ENCODE measurements around the gene ZER1.
A peak's percentile ranks its signal among the peaks of the same experiment; 100 is the strongest.

Gene ZER1

DNA sequence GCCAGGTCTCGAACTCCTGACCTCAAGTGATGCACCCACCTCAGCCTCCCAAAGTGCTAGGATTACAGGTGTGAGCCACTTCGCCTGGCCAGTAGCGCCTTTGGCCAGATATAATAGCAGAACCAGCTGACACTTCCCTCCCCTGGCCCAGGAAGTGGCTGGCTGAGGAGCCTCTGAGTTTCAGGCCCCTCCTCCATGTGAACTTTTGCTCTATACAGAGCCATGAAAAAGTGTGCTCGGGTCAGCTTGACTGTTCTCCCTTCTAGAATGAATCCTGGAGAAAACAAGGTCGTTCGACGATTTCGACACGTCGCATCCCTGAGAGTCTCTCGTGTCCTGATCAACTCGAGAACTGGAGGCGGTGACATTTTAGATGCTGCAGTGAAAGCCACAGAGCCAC, 39.2 kb downstream of the ZER1 start:
- DNase-seq = no peak

DNA sequence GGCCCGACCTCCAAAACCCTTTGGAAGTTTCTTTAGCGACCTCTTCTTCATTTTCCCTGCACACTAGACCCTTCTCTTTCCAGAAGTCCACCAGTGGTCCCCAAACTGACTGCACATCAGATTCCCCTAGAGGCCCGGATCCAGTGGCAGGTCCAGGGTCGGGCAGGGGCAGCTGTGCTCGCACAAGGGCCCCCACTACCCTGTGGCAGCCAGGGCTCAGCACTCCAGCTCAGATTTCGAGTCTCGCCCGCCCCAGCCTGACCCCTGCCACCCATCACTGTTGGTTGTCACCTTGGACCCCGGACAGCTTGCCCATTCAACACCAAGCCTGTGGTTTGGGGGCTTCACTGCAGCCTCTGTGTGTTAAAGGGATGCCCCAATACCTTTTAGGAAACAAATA, 40.0 kb downstream of the ZER1 start:
- DNase-seq = no peak

DNA sequence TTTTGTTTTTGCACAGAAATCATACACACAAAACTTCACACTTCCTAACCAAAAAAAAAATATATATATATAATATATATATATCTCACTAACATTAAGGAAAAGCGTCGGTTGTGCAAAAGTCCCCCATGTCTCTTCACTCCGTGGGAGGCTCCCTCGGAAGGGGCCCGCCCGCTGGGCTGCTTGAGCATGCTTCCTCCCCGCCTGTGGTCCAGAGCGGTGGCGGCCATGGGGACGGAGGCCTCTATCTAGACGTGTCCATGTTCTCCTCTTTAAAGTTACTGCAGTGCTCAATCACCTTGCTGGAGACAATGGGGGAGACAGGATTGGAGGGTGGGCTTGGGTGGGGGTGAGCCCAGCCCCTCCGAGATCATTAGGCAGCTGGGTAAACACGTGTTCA, 40.6 kb downstream of the ZER1 start:
- DNase-seq = no peak

DNA sequence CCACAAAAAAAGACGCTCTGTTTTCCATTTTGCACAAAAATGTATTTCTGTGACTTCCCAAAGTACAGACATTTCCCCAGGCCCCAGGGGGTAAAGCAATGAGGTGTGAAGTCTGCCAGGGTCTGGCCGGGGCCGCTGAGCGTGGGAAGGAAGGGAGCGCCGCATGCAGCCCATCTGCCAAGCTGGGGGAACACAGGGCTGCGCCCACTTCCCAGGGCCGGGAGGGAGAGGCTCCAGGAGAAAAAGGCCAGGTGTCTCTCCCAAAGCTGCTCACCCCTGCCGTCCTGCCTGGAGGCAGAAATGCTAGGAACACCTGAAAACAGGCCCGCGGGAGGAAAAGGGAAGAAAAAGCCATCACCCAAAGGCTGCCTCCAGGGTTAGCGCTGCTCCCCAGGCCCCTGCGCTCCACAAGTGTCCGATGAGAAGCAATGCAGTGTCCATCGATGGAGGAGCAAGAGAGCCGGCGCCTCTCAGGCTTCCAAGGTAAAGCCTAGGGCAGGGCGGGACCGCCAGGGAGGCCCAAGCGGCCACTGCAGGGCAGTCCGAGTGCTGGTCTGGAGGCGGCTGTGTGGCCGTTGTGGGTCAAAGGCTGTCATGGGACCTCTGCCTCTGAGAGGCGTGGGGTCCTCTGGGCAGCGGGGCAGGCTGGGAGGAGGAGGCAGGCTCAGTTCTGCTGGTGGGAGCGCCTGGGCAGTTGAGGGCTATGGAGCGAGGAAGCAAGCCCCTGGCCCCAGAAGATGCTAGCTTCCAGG, 41.8 kb downstream of the ZER1 start:
- DNase-seq = no peak

DNA sequence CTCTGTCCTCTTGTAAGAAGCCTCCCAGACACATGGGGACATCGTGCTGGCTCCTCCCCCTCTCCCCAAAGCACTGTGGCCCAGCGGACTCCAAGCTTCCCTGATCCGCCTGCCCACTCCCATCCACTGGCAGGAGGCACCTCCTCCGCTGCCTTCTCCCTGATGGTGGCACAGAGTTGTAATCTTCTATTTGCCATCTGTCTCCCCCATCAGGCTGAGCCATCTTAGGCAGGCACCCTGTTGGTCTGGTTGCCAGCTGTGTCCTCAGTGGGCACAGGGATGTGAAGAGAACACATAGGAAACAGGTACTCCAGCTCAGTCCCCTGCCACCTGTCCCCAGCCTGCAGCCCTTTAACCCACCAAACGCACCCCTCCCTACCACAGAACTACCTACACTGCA, 42.4 kb downstream of the ZER1 start:
- DNase-seq = no peak

DNA sequence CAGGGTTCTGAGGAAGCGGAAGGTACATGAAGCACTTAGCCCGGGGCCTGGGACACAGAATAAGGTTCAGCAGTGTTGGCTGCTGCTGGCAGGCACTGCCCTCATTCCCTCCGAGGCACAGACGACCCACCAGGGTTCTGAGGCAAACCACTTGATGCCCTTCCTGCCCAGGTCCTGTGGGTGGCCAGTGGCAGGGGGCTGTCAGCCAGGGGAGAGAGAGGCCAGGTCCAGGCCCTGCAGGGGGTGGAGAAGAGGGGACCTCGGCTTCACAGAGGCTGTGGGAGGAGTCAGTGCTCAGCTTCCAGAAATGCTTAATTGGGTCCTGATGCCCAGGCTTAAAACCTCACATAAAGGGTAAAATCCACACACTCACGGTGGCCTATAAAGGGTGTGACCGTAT, 43.4 kb downstream of the ZER1 start:
- no peak for DNase-seq

DNA sequence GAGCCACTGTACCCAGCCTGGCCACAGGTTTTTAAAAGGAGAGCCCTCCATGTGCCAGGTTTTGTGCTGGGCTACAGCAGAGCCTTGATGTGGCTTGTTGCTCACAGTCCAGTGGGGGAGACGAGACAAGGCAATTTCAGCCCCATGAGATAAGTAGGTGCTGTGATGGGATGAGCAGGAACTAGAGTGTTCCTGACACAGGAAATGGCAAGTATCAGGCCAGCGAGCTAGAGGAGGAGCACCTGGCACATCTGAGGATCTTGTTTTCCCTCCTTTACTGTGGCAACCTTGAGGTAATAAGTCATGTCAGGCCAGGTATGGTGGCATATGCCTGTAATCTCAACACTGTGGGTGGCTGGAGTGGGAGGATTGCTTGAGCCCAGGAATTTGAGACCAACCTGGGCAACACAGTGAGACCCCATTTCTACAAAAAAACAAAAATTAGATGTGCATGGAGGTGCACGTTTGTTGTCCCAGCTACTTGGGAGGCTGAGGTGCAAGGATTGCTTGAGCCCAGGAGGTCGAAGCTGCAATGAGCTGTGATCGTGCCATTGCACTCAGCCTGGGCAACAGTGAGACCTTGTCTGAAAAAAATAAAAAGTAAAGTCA, 44.0 kb downstream of the ZER1 start:
- no peak for DNase-seq

DNA sequence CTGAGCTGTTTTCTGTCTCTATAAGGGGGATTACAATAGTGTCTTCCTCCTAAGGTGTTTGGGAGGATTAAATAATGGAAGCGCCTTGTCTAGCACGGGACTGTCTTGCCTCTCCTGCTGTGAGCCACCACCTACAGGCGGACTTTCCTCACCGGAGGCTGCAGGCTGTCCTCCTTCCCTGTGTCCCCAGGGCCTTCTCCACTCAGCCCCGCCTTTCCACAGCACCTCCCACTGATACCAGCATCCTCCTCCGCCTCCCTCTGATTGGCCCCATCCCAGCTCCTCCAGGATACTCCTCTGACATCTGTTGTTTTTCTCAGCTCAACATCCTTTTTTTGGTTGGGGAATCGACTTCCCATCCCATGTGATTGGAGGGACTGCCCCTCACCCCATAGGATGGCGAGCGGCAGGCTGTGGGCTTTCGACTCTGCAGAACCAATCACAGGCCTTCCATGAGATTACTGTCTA, 46.9 kb downstream of the ZER1 start:
- DNase-seq = peak; percentile 69 to 77

DNA sequence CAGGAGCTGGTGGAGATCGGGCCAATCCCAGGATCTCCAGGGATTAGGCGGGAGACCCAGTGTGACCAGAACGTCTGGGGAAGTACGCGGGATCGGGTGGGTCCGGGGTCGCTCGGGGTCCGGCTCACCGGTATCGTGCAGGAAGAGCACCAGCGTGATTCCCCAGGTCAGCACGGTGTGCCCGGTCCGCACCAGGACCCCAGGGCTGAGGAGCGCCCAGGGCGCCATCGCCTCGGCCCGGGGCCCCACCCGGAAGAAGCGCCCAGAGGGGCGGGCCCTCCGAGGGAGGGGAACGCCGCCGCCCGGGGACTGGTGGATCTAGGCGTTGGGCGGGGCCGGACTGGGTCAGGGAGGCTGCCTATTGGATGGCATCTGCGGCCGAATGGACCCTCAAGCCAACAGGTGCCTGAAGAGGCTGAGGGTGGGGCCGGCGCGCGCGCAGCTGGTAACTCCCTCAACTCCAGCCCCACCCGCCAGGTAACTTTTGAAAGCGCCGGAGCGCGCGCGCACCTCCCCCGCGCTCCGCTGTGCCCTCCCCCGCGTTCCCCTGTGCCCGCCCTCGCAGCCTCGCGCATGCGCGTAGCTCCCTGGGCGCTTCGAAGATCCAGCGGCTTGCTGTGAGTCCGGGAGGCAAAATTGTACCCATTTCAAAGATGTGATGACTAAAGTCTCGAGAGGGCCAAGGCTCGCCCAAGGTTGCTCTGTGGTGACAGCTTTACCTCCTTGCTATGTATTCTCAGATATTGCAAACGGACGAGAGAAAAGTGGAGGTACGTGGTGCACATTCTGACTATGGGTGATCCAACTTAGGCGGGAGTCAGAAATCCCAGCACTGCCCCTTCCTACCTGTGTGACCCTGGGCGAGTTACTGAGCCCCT, 47.6 kb downstream of the ZER1 start, which contains the start of gene ZDHHC12:
TSS of gene ZDHHC12 (minus strand) at position 262 of the 878 bp plus-strand sequence. CDS start at position 228, 34 bp downstream.
- DNase-seq = peak; percentile 100

DNA sequence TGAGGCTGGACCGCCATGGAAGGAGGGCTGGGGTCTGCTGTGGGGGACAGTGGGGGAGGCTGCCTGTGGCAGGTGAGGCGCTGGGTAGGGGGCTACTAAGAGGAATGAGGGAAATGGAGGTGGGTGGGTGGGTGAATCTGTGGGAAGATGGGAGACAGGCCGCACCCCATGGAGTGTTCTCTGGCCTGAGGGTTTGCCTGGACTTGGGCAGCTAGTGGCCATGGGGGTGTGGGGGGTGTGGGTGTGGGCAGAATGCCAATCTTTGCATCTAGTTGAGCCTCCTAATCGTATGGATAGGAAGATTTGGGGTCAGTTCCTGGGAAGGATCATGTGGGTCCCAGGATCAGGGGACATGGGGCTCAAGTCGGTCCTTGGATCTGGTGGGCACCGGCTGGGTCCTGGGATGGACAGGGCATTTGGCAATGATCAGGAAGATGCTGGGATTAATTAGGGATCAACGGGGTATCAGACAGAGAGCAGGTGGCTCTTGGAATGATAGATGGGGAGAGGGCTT, 48.3 kb downstream of the ZER1 start:
- peak in 1 of 2 experiments; percentile 20 for DNase-seq

DNA sequence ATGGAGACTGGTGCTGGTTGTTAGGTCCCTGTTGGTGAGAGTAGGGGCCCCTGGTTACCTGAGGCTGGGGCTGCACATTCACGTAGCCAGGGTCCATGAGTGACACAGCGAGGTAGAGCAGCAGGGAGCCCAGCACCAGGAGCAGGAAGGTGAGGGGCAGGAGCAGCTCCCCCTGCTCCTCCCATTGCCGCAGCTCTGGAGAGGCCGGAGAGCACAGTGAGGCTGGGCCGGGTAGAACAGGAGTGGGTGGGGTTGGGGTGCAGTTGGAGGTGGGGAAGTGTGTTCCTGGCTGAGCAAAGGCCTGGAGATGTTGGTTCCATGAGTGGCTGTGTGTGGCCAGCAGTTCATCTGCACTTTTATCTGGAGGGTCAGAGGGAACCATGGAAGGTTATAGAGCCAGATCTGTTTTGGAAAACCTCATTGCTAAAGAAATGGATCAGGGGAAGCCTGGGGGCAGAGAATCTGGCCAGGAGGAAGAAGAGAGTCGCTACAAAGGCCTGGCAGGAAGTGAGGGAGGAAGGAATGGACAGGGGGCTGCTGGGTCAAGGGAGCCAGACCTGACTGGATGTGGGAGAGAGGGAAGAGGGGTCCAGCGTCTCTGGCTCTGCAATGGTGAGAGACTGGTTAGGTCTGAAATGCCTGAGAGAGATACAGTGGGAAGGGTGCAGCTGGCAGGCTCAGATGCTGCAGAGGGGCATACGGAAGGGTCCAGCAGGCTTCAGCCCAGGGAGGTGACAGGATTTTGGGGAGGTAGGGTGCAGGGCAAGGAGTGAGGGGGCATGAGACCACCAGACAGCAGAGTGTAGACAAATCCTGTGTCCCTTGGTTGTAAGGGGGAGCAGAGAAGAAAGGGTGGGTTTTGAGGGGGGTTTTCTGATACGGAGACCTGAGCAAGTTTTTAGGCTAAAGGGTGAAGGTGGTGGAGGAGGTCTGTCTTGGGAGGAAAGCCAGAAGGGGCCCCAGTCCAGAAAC, 49.1 kb downstream of the ZER1 start:
- no peak for DNase-seq

DNA sequence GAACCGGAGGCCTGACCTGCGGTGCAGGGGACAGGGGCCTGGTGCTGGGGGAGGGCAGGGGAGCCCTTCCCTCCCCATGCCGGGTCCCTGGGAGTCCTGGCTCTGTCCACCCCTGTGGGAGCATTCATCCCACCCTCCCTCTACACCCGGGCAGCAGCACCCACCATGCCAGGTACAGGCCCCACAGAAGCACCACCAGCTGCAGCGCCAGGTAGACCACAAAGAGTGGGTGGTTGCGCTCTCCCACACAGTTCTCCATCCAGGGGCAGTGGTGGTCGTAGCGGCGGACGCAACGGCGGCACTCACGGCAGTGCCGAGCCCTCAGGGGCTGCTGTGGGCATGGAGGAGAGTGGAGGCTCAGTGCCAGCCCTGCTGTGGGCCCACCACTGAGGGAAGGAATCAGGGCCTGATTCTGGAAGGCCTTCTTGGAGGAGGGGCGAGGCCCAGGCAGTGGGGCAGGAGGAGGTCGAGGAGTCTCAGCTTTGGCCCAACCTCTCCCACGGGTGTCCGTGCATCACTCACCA, 50.2 kb downstream of the ZER1 start:
- no peak for DNase-seq

DNA sequence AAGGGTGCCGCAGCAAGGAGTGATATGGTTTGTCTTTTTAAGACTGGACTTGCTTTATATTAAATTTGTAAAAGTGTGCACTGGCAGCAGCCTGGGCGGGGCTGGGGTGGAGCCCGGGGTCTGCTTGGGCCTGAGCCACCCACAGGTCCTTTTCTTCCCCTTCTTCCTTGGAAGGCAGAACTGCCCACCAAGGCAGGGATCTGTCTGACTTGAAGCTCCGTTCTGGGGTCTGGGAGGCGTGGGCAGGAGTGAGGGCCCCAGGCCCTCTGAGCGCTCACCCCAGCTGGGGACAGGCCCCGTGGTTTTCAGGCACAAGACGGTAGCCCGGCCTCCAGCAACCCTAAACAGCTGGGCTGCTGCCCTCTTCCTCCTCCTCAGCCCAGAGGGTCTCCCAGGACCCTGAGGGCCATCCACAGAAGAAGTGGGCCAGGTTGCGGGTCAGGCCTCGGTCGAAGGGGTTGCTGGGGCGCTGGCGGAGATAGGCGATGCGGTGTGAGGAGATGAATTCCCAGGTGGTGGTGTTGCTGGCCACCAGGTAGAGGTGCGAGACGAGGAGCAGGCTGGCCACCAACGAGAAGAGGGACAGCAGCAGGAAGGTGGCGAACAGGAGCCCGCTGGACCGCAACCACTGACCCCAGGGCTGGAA, 50.8 kb downstream of the ZER1 start:
- no peak for DNase-seq

DNA sequence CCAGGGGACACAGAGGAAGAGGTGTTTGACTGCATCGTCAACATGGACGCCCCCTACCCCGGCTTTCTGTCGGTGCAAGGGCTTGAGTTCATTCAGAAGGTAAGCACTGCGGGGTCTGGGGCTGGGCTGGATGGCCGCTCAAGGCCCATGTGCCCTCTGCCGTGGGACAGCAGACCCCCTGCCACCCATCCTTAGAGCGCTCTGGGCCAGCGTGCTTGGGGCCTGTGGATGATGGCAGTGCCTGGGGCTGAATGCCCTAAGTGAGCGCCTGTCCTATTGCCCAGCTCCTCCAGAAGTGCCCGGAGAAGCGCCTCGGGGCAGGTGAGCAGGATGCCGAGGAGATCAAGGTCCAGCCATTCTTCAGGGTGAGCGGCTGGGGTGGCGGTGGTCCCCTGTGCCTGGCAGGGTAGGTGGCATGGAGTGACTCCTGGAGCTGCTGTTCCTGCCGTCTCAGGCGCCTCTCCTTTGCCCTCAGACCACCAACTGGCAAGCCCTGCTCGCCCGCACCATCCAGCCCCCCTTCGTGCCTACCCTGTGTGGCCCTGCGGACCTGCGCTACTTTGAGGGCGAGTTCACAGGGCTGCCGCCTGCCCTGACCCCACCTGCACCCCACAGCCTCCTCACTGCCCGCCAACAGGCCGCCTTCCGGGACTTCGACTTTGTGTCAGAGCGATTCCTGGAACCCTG, 51.7 kb downstream of the ZER1 start:
- DNase-seq = no peak

DNA sequence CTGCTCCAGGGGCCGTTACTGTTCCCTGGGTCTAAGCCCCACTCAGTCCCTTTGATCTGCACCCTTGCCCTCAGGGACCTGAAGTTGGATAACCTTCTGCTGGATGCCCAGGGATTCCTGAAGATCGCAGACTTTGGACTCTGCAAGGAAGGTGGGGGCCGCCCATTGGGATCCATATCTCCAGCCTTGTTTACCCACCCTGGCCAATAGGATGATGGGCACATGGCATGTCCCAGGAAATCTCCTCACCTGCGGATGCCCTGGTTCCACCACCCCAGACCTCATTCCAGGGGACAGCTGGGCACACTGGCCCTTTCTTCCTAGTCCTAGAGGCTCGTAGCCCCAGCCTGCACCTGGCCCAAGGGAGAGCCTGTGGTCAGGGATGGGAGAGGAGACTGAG, 53.3 kb downstream of the ZER1 start:
- DNase-seq = no peak

DNA sequence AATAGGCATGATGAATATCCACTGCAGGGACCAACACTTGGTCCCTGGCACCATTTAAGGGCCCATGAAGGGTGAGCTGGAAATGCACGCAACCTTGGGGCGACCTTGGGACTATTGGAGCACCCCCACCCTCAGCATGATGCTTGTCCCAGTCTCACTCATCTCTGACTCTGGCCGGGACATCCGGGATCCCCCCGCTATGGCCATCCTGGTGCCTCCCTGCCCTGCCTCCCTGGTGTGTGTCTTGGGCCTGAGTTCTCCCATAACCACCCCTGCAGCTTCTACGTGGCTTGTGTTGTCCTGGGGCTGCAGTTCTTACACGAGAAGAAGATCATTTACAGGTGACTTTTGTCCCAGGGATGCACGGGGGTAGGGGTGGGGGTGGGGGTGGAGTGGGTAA, 53.7 kb downstream of the ZER1 start:
- DNase-seq = no peak

DNA sequence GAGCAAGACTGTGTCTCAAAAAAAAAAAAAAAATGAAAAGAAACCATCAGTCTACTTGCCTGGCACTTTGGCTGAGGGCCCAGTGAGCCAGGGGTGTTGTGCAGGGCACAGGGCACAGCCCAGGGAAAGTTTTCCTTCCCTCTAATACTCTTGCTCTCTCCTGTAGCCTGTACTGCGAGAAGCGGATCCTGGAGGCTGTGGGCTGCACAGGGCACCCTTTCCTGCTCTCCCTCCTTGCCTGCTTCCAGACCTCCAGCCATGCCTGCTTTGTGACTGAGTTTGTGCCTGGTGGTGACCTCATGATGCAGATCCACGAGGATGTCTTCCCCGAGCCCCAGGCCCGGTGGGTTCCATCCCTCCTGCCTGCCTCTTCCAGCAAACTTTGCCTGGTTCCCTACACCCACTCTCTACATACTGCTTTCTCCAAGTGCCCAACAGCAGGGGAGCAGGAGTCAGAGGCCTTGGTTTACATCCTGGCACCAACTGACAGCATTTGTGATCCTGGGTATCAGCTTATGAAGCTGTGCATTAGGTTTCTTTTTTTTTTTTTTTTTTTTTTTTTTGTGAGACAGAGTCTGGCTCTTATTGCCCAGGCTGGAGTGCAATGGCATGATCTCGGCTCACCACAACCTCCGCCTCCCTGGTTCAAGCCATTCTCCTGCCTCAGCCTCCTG, 55.0 kb downstream of the ZER1 start:
- no peak for DNase-seq

DNA sequence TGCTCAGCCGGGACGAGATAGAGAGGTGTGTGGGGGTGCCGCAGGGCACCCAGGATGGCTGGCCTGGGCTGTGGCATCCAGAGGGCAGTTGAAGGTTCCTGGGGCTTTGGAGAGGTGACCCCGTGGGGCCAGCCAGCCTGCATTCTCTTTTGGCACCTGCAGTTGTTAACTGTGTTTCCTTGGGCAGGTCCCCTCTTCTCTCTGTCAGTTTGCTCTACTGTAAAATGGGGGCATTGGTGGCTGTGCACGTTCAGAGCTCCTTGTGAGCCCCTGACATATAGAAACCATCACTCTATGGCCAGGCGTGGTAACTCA, 56.3 kb downstream of the ZER1 start:
- DNase-seq = no peak

DNA sequence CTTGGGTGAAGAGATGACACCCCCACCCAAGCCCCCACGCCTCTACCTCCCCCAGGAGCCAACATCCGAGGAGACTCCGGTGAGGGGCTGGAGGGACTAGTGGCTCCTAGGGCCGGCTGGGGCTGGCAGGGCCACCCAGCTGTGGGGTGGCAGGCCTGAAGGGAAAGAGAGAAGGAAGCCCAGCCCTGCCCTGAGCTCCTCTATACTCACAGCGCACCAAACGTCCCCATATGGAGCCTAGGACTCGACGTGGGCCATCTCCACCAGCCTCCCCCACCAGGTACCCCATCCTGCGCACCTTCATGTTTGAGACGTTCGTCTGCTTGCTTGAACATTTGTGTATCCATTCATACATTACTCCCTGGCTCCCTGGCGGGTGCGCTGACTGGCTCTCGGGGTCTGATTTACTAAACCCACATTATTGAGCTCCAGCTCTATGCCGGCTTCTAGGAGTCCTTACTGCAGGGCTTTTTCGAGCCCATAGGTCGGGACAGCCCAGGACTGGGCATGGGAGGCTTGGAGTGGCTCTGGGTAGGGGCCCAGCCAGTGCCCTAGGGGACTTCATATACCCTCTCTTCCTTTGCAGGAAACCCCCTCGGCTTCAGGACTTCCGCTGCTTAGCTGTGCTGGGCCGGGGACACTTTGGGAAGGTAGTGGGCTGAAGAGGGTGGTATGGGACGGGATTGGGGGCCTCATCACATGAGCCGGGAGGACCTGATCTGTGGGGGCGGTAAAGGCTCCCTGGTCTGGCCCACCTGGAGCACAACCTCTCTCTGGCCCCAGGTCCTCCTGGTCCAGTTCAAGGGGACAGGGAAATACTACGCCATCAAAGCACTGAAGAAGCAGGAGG, 56.9 kb downstream of the ZER1 start:
- no peak for DNase-seq
